SK-N-SH treated with all-trans-retinoic acid at 6 μM for 48 hours (cell line): ENCODE results near the gene THADA.

Source experiments
- ATAC-seq: fragments of 200-7000 bp; cut with Tn5 transposase; 3 replicates; pipeline ENCODE4 v1.9.1; 2020; ENCODE audit warnings: mild to moderate bottlenecking, moderate library complexity
- ARNTL ChIP-seq: fragments of 450-650 bp; formaldehyde crosslinking; IDR thresholded peaks from 2 replicates; pipeline ENCODE4 v1.5.0; 2020; ENCODE audit warnings: low read depth, mild to moderate bottlenecking, moderate library complexity, borderline replicate concordance
- BACH2 ChIP-seq: fragments of 250-450 bp; sonication (Bioruptor Pico); IDR thresholded peaks from 2 replicates; pipeline ENCODE4 v1.9.0; 2021; ENCODE audit warnings: mild to moderate bottlenecking, borderline replicate concordance
- CSDC2 ChIP-seq: fragments of 250-450 bp; sonication (Bioruptor Pico); IDR thresholded peaks from 2 replicates; pipeline ENCODE4 v1.5.0; 2020; ENCODE audit warnings: mild to moderate bottlenecking, moderate library complexity
- ESRRG ChIP-seq: fragments of 250-450 bp; sonication (Bioruptor Pico); IDR thresholded peaks from 2 replicates; pipeline ENCODE4 v1.6.1; 2021; ENCODE audit warnings: mild to moderate bottlenecking
- OSR1 ChIP-seq: fragments of 250-450 bp; sonication (Bioruptor Pico); IDR thresholded peaks from 2 replicates; pipeline ENCODE4 v1.8.0; 2022; ENCODE audit warnings: moderate library complexity, mild to moderate bottlenecking, inconsistent platforms
- RARB ChIP-seq: fragments of 250-450 bp; sonication (Bioruptor Pico); IDR thresholded peaks from 2 replicates; pipeline ENCODE4 v1.8.0; 2021; ENCODE audit warnings: mild to moderate bottlenecking, moderate library complexity
- SNAI2 ChIP-seq: fragments of 250-450 bp; sonication (Bioruptor Pico); IDR thresholded peaks from 2 replicates; pipeline ENCODE4 v1.5.0; 2020; ENCODE audit warnings: mild to moderate bottlenecking, moderate library complexity
- TCF4 ChIP-seq: fragments of 250-450 bp; sonication (Bioruptor Pico); IDR thresholded peaks from 2 replicates; pipeline ENCODE4 v1.8.0; 2021; ENCODE audit warnings: mild to moderate bottlenecking, moderate library complexity, borderline replicate concordance
- ZC3H10 ChIP-seq: fragments of 250-450 bp; sonication (Bioruptor Pico); IDR thresholded peaks from 2 replicates; pipeline ENCODE4 v1.5.1; 2021; ENCODE audit warnings: mild to moderate bottlenecking, moderate library complexity
- ZFP3 ChIP-seq: fragments of 250-450 bp; sonication (Bioruptor Pico); IDR thresholded peaks from 2 replicates; pipeline ENCODE4 v1.5.0; 2020; ENCODE audit warnings: mild to moderate bottlenecking, moderate library complexity
- ZFP30 ChIP-seq: fragments of 450-650 bp; formaldehyde crosslinking; IDR thresholded peaks from 2 replicates; pipeline ENCODE4 v1.5.0; 2022; ENCODE audit warnings: mild to moderate bottlenecking, moderate library complexity
- ZNF565 ChIP-seq: fragments of 450-650 bp; formaldehyde crosslinking; conservative IDR thresholded peaks from 2 replicates; pipeline ENCODE4 v1.5.0; 2020; ENCODE audit warnings: low read depth, mild to moderate bottlenecking, moderate library complexity
- ZNF70 ChIP-seq: fragments of 450-650 bp; formaldehyde crosslinking; IDR thresholded peaks from 2 replicates; pipeline ENCODE4 v1.5.0; 2020; ENCODE audit warnings: mild to moderate bottlenecking, moderate library complexity
- TF ChIP-seq, protein P1 (sequence below): fragments of 250-450 bp; sonication (Bioruptor Pico); IDR thresholded peaks from 2 replicates; pipeline ENCODE4 v1.8.0; 2021; ENCODE audit warnings: low read depth, mild to moderate bottlenecking, moderate library complexity, borderline replicate concordance
- TF ChIP-seq, protein P2 (sequence below): fragments of 250-450 bp; sonication (Bioruptor Pico); IDR thresholded peaks from 2 replicates; pipeline ENCODE4 v1.8.0; 2020; ENCODE audit warnings: mild to moderate bottlenecking, moderate library complexity, borderline replicate concordance
- TF ChIP-seq, protein P3 (sequence below): fragments of 250-450 bp; sonication (Bioruptor Pico); IDR thresholded peaks from 2 replicates; pipeline ENCODE4 v1.5.1; 2020; ENCODE audit warnings: low read depth, mild to moderate bottlenecking, moderate library complexity
- TF ChIP-seq, protein P4 (sequence below): fragments of 250-450 bp; sonication (Bioruptor Pico); IDR thresholded peaks from 2 replicates; pipeline ENCODE4 v1.5.1; 2021; ENCODE audit warnings: mild to moderate bottlenecking, moderate library complexity
- TF ChIP-seq, protein P5 (sequence below): fragments of 250-450 bp; sonication (Bioruptor Pico); IDR thresholded peaks from 2 replicates; pipeline ENCODE4 v1.5.0; 2020; ENCODE audit warnings: mild to moderate bottlenecking, moderate library complexity

THADA gene

DNA sequence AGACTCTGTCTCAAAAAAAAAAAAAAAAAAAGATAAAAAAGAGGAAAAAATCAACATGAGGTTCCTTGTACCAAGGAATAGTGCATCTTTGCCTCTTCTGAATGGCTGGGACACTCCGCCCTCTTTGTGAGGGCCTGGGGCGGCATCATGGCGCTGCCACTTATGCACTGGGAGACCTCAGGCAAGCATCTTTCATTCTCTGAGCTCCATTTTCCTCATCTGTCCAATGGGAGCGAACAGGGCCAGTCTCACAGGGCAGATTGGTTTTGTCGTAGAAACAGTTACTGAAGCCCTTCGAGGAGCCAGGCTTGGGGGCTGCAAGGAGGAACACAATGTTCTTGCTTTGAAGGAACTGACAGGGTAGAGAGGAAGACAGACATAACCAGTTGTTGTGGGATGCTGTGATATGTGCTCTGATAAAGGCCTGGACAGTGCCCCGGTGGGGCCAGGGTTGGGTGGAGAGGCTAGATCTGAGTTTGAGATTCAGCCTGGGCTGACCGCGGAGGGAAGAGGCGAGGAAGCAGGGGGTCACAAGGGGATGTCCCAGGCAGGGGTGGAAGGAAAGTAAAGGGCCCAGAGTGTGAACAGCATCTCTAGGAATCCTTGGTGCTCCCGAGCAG lies 383.5 kb downstream of the THADA start:
- TF ChIP-seq SNAI2 (CRISPR knock-in tag) (no peak), TCF4 (no peak), ZFP30 (CRISPR knock-in tag) (no peak), ESRRG (CRISPR knock-in tag) (no peak), CSDC2 (CRISPR knock-in tag) (no peak), ZFP3 (CRISPR knock-in tag) (no peak), RARB (no peak), ZNF565 (CRISPR knock-in tag) (no peak), BACH2 (CRISPR knock-in tag) (no peak), ZNF70 (CRISPR knock-in tag) (no peak), OSR1 (CRISPR knock-in tag) (no peak), ARNTL (CRISPR knock-in tag) (no peak), ZC3H10 (CRISPR knock-in tag) (no peak)
- TF ChIP-seq, protein P1, sequence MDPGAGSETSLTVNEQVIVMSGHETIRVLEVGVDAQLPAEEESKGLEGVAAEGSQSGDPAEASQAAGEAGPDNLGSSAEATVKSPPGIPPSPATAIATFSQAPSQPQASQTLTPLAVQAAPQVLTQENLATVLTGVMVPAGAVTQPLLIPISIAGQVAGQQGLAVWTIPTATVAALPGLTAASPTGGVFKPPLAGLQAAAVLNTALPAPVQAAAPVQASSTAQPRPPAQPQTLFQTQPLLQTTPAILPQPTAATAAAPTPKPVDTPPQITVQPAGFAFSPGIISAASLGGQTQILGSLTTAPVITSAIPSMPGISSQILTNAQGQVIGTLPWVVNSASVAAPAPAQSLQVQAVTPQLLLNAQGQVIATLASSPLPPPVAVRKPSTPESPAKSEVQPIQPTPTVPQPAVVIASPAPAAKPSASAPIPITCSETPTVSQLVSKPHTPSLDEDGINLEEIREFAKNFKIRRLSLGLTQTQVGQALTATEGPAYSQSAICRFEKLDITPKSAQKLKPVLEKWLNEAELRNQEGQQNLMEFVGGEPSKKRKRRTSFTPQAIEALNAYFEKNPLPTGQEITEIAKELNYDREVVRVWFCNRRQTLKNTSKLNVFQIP (CRISPR knock-in tag), result no peak
- TF ChIP-seq, protein P2, sequence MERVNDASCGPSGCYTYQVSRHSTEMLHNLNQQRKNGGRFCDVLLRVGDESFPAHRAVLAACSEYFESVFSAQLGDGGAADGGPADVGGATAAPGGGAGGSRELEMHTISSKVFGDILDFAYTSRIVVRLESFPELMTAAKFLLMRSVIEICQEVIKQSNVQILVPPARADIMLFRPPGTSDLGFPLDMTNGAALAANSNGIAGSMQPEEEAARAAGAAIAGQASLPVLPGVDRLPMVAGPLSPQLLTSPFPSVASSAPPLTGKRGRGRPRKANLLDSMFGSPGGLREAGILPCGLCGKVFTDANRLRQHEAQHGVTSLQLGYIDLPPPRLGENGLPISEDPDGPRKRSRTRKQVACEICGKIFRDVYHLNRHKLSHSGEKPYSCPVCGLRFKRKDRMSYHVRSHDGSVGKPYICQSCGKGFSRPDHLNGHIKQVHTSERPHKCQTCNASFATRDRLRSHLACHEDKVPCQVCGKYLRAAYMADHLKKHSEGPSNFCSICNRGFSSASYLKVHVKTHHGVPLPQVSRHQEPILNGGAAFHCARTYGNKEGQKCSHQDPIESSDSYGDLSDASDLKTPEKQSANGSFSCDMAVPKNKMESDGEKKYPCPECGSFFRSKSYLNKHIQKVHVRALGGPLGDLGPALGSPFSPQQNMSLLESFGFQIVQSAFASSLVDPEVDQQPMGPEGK, result no peak
- TF ChIP-seq, protein P3, sequence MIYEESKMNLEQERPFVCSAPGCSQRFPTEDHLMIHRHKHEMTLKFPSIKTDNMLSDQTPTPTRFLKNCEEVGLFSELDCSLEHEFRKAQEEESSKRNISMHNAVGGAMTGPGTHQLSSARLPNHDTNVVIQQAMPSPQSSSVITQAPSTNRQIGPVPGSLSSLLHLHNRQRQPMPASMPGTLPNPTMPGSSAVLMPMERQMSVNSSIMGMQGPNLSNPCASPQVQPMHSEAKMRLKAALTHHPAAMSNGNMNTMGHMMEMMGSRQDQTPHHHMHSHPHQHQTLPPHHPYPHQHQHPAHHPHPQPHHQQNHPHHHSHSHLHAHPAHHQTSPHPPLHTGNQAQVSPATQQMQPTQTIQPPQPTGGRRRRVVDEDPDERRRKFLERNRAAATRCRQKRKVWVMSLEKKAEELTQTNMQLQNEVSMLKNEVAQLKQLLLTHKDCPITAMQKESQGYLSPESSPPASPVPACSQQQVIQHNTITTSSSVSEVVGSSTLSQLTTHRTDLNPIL (CRISPR knock-in tag), result no peak
- TF ChIP-seq, protein P4, sequence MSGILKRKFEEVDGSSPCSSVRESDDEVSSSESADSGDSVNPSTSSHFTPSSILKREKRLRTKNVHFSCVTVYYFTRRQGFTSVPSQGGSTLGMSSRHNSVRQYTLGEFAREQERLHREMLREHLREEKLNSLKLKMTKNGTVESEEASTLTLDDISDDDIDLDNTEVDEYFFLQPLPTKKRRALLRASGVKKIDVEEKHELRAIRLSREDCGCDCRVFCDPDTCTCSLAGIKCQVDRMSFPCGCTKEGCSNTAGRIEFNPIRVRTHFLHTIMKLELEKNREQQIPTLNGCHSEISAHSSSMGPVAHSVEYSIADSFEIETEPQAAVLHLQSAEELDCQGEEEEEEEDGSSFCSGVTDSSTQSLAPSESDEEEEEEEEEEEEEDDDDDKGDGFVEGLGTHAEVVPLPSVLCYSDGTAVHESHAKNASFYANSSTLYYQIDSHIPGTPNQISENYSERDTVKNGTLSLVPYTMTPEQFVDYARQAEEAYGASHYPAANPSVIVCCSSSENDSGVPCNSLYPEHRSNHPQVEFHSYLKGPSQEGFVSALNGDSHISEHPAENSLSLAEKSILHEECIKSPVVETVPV (CRISPR knock-in tag), result no peak
- TF ChIP-seq, protein P5, sequence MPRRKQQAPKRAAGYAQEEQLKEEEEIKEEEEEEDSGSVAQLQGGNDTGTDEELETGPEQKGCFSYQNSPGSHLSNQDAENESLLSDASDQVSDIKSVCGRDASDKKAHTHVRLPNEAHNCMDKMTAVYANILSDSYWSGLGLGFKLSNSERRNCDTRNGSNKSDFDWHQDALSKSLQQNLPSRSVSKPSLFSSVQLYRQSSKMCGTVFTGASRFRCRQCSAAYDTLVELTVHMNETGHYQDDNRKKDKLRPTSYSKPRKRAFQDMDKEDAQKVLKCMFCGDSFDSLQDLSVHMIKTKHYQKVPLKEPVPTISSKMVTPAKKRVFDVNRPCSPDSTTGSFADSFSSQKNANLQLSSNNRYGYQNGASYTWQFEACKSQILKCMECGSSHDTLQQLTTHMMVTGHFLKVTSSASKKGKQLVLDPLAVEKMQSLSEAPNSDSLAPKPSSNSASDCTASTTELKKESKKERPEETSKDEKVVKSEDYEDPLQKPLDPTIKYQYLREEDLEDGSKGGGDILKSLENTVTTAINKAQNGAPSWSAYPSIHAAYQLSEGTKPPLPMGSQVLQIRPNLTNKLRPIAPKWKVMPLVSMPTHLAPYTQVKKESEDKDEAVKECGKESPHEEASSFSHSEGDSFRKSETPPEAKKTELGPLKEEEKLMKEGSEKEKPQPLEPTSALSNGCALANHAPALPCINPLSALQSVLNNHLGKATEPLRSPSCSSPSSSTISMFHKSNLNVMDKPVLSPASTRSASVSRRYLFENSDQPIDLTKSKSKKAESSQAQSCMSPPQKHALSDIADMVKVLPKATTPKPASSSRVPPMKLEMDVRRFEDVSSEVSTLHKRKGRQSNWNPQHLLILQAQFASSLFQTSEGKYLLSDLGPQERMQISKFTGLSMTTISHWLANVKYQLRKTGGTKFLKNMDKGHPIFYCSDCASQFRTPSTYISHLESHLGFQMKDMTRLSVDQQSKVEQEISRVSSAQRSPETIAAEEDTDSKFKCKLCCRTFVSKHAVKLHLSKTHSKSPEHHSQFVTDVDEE (CRISPR knock-in tag), result no peak
- no peak for ATAC-seq

DNA sequence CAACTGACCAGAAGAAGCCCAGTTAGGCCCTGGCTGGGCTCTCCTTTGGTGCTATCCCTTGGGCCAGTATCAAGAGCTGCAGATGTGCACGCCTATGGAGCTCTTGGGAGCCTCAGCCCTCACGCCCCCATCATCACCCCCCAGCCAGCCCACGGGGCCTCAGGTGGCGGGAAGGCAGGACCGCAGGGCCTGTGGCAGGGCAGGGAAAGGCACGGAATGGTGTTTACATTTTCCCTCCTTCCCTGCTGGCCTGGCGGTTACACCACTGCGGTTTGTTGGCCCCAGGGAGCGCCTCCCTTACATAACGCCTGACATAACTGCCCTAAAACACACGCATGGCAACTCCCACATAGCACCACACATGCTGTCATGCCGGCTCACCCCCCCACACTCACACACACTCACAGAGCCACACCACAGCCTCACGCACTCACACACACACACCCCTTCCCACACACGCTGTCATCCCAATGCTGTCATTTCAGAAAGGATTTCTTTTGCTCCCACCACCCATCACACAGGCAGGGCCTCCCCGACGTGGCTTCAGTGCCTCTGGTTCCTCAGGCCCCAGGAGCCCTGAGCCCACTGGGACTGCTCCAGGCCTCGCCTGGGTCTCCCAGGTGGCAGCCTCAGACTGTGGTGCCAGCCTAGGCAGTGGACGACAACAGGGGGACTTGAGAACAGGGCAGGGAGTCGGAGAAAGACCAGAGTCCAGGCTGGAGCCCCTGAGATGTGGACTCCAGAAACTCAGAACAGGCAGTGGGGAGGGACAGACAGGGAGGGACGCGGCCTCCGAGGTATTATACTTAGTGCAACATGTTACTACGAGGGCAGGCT lies 385.2 kb downstream of the THADA start:
- no peak for TF ChIP-seq ARNTL (CRISPR knock-in tag)
- TF ChIP-seq, all 23 proteins: peak for 0
- ATAC-seq, result no peak

DNA sequence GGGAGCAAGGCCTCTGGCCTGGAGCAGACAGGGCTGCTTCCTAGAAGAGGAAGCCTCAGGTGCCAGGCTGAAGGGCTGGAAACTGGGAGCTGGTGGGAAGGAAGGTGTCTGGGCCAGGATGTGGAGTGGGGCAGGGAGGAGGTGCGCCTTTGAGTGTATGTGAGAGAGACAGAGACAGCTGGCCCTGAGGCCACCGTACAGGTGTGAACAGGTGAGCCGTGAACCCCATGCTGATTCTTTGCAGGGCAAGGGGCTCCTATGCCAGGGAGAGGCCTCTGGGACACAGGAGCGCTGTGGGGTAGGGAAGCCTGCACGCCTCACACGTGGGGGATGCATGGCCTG lies 385.7 kb downstream of the THADA start:
- TF ChIP-seq SNAI2 (CRISPR knock-in tag) (no peak), ZFP30 (CRISPR knock-in tag) (no peak), TCF4 (no peak), OSR1 (CRISPR knock-in tag) (no peak), ZC3H10 (CRISPR knock-in tag) (no peak), ZFP3 (CRISPR knock-in tag) (no peak)
- no peak for ATAC-seq
